Stimulated activated CD8-positive, alpha-beta memory T cell treated with anti-CD3 and anti-CD28 coated beads, Interleukin-2, amount 100 ng/mL, for 48 hours (primary cell): ENCODE measurements around the gene KRTAP4-3.
"Not testable (repeated sequence)": the region's sequence is repeated elsewhere in the genome, so short reads cannot be mapped to it uniquely, and the experiment has no call there.

Experiments
- DNase-seq, 2 donors: peaks; one replicate each; pipeline ENCODE4 v3.0.0-alpha.2; 2020; ENCODE audit warnings: low read depth in 2 of 2

Gene KRTAP4-3

DNA sequence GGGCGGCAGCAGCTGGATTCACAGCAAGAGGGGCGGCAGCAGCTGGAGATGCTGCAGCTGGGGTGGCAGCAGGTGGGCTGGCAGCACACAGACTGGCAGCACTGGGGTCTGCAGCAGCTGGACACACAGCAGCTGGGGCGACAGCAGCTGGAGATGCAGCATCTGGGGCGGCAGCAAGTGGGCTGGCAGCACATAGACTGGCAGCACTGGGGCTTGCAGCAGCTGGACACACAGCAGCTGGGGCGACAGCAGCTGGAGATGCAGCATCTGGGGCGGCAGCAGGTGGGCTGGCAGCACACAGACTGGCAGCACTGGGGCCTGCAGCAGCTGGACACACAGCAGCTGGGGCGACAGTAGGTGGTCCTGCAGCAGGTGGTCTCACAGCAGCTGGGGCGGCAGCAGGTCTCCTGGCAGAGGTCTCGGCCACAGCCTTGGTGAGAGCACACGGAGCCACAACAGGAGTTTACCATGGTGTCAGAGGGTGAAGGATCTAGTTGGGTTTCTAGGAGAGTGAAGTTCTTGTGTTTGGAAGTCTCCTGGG is 50.1 kb downstream of the KRTAP4-3 start, which contains the start of gene KRTAP4-11:
KRTAP4-11 (minus strand) TSS at position 528 of the 541 bp plus-strand sequence; CDS start at position 470, 58 bp downstream.
- not testable (repeated sequence) for DNase-seq
